Trophoblast cell (in vitro differentiated cells and primary cell): Measurements from ENCODE around the gene DNM3.

ENCODE experiments used
- DNase-seq, 2 donors: peaks; one replicate each; pipeline ENCODE4 v3.0.0-alpha.2; 2016
- H2AFZ ChIP-seq: 2 replicates; pipeline ENCODE4 v1.6.1; 2013; ENCODE audit warnings: low read length, moderate library complexity, mild to moderate bottlenecking; ENCODE audit not compliant: insufficient read depth, poor library complexity
- H2AK5ac ChIP-seq: 2 replicates; pipeline ENCODE4 v1.6.1; 2013; ENCODE audit warnings: mild to moderate bottlenecking, low read length
- H2BK120ac ChIP-seq: 2 replicates; pipeline ENCODE4 v1.6.1; 2013; ENCODE audit warnings: low read length, mild to moderate bottlenecking, moderate library complexity; ENCODE audit not compliant: insufficient read depth, poor library complexity
- H2BK12ac ChIP-seq: 2 replicates; pipeline ENCODE4 v1.6.1; 2013; ENCODE audit warnings: mild to moderate bottlenecking, low read length, moderate library complexity
- H2BK5ac ChIP-seq: 2 replicates; pipeline ENCODE4 v1.6.1; 2013; ENCODE audit warnings: low read length, low read depth, moderate library complexity, mild to moderate bottlenecking; ENCODE audit not compliant: poor library complexity
- H3K14ac ChIP-seq: 2 replicates; pipeline ENCODE4 v1.6.1; 2013; ENCODE audit warnings: mild to moderate bottlenecking, low read length
- H3K18ac ChIP-seq: 2 replicates; pipeline ENCODE4 v1.6.1; 2013; ENCODE audit warnings: mild to moderate bottlenecking, low read length
- H3K23ac ChIP-seq: 2 replicates; pipeline ENCODE4 v1.6.1; 2013; ENCODE audit warnings: low read length
- H3K27ac ChIP-seq: 2 replicates; pipeline ENCODE4 v1.5.1; 2013; ENCODE audit warnings: low read depth, mild to moderate bottlenecking, inconsistent platforms, low read length, moderate library complexity
- H3K27me3 ChIP-seq: 2 replicates; pipeline ENCODE4 v1.6.1; 2013; ENCODE audit warnings: inconsistent platforms, mild to moderate bottlenecking, low read length, moderate library complexity; ENCODE audit not compliant: insufficient read depth
- H3K36me3 ChIP-seq, 2 experiments: 1 replicate in 1 of 2; 2 replicates in 1 of 2; pipeline ENCODE4 v1.6.1; 2013; ENCODE audit warnings: low read length in 2 of 2, mild to moderate bottlenecking in 2 of 2, moderate library complexity in 1 of 2; ENCODE audit not compliant: insufficient read depth in 2 of 2, control insufficient read depth in 1 of 2
- H3K4ac ChIP-seq: 2 replicates; pipeline ENCODE4 v1.6.1; 2013; ENCODE audit warnings: low read depth, mild to moderate bottlenecking, low read length, moderate library complexity
- H3K4me1 ChIP-seq, 2 experiments: 1 replicate in 1 of 2; 2 replicates in 1 of 2; pipeline ENCODE4 v1.6.1; 2013; ENCODE audit warnings: low read length in 2 of 2, mild to moderate bottlenecking in 2 of 2, moderate library complexity in 1 of 2; ENCODE audit not compliant: insufficient read depth in 2 of 2, control insufficient read depth in 1 of 2
- H3K4me2 ChIP-seq: 2 replicates; pipeline ENCODE4 v1.6.1; 2013; ENCODE audit warnings: inconsistent platforms, mild to moderate bottlenecking, low read length, moderate library complexity
- H3K4me3 ChIP-seq: 2 replicates; pipeline ENCODE4 v1.5.1; 2013; ENCODE audit warnings: mild to moderate bottlenecking, low read depth, low read length, inconsistent platforms
- H3K79me1 ChIP-seq: one replicate; pipeline ENCODE4 v1.6.1; 2013; ENCODE audit warnings: low read length
- H3K79me2 ChIP-seq: 2 replicates; pipeline ENCODE4 v1.6.1; 2013; ENCODE audit warnings: low read length, mild to moderate bottlenecking; ENCODE audit not compliant: control insufficient read depth, insufficient read depth, poor library complexity
- H3K9ac ChIP-seq: 2 replicates; pipeline ENCODE4 v1.6.1; 2013; ENCODE audit warnings: mild to moderate bottlenecking, low read length
- H3K9me3 ChIP-seq: 2 replicates; pipeline ENCODE4 v1.6.1; 2013; ENCODE audit warnings: low read depth, mild to moderate bottlenecking, control low read depth, inconsistent platforms, low read length; ENCODE audit not compliant: insufficient read depth
- H4K12ac ChIP-seq: 2 replicates; pipeline ENCODE4 v1.6.1; 2013; ENCODE audit warnings: low read depth, mild to moderate bottlenecking, low read length, moderate library complexity
- H4K8ac ChIP-seq: 2 replicates; pipeline ENCODE4 v1.6.1; 2013; ENCODE audit warnings: low read depth, mild to moderate bottlenecking, low read length, moderate library complexity
- H4K91ac ChIP-seq: one replicate; pipeline ENCODE4 v1.6.1; 2013; ENCODE audit warnings: low read depth, mild to moderate bottlenecking, low read length, moderate library complexity
- WGBS: extraction: QIAGEN DNeasy Blood & Tissue Kit; methylation state at CpG from one replicate; pipeline ENCODE4 v1.1.7; 2013; ENCODE audit warnings: missing lambda C conversion rate; ENCODE audit not compliant: insufficient read length, insufficient coverage; ENCODE audit errors: extremely low coverage; 5-methylcytosine and 5-hydroxymethylcytosine counted together

The DNM3 gene

GRCh38 chr1:172145656-172146055 lies 304.4 kb downstream of the DNM3 start:
- Histone ChIP-seq H3K9ac (no peak overlapping the region), H3K9me3 (no peaks in the 10 kb centered on the region), H2AK5ac (no peak overlapping the region), H3K23ac (no peak overlapping the region), H3K4me1 (peaks cover 6 to 11% of the 10 kb centered on the region in 2 experiments), H2BK12ac (no peak overlapping the region), H4K12ac (no peak overlapping the region), H2AFZ (no peak overlapping the region), H3K36me3 (no peaks in the 10 kb centered on the region), H4K8ac (no peak overlapping the region), H3K27ac (peak overlapping the region; percentile 36), H2BK120ac (peak overlapping the region; percentile 57), H3K4me3 (no peak overlapping the region), H4K91ac (no peak overlapping the region), H3K4ac (no peak overlapping the region), H3K4me2 (no peak overlapping the region), H3K27me3 (no peaks in the 10 kb centered on the region), H3K79me2 (peaks cover 3% of the 10 kb centered on the region), H3K79me1 (peaks cover 6% of the 10 kb centered on the region), H3K18ac (no peak overlapping the region), H3K14ac (no peak overlapping the region), H2BK5ac (no peak overlapping the region)
- WGBS: no CpG with 5 or more reads among the region's 6 CpGs
- DNase-seq: no peak

- H3K4me3 ChIP-seq: no peak overlapping the region
- no peaks in the 10 kb centered on the region for H3K9me3 ChIP-seq
- no peak overlapping the region for H3K23ac ChIP-seq
- no CpG with 5 or more reads among the region's 1 CpG for WGBS
- no peak overlapping the region for H3K14ac ChIP-seq
- H2AFZ ChIP-seq: no peak overlapping the region
- no peak overlapping the region for H2BK5ac ChIP-seq
- DNase-seq: no peak
- H3K18ac ChIP-seq: no peak overlapping the region
- no peak overlapping the region for H3K27ac ChIP-seq
- H3K9ac ChIP-seq: no peak overlapping the region
- H4K91ac ChIP-seq: no peak overlapping the region
- no peaks in the 10 kb centered on the region for H3K36me3 ChIP-seq
- H2AK5ac ChIP-seq: no peak overlapping the region
- H4K12ac ChIP-seq: no peak overlapping the region
- H2BK120ac ChIP-seq: no peak overlapping the region
- H2BK12ac ChIP-seq: no peak overlapping the region
- peaks cover 6% of the 10 kb centered on the region for H3K79me1 ChIP-seq
- no peak overlapping the region for H3K4ac ChIP-seq
- H3K79me2 ChIP-seq: peaks cover 3% of the 10 kb centered on the region
- peaks cover 6 to 11% of the 10 kb centered on the region in 2 experiments for H3K4me1 ChIP-seq
- no peak overlapping the region for H3K4me2 ChIP-seq
- no peak overlapping the region for H4K8ac ChIP-seq
- H3K27me3 ChIP-seq: no peaks in the 10 kb centered on the region
These were observed 305.0 kb downstream of the DNM3 start for GRCh38 chr1:172146141-172146850.

GRCh38 chr1:172147541-172147940 lies 306.2 kb downstream of the DNM3 start:
- Histone ChIP-seq H2AFZ (no peak overlapping the region), H3K36me3 (no peaks in the 10 kb centered on the region), H2BK12ac (no peak overlapping the region), H3K4me3 (no peak overlapping the region), H3K4ac (no peak overlapping the region), H3K4me2 (no peak overlapping the region), H3K23ac (no peak overlapping the region), H3K79me1 (peaks cover 6% of the 10 kb centered on the region), H2BK5ac (no peak overlapping the region), H3K14ac (no peak overlapping the region), H3K4me1 (peaks cover 6 to 11% of the 10 kb centered on the region in 2 experiments), H3K79me2 (peaks cover 3% of the 10 kb centered on the region), H3K9ac (no peak overlapping the region), H4K8ac (no peak overlapping the region), H4K12ac (no peak overlapping the region), H2BK120ac (no peak overlapping the region), H4K91ac (no peak overlapping the region), H3K18ac (no peak overlapping the region), H3K27ac (no peak overlapping the region), H3K27me3 (no peaks in the 10 kb centered on the region), H3K9me3 (no peaks in the 10 kb centered on the region), H2AK5ac (no peak overlapping the region)
- no CpG with 5 or more reads among the region's 1 CpG for WGBS
- no peak for DNase-seq

- no peak overlapping the region for H2BK5ac ChIP-seq
- H4K8ac ChIP-seq: no peak overlapping the region
- H3K9ac ChIP-seq: no peak overlapping the region
- peaks cover 3% of the 10 kb centered on the region for H3K79me2 ChIP-seq
- no peak overlapping the region for H3K4me2 ChIP-seq
- H3K27me3 ChIP-seq: no peaks in the 10 kb centered on the region
- H3K23ac ChIP-seq: no peak overlapping the region
- H2BK120ac ChIP-seq: no peak overlapping the region
- no peaks in the 10 kb centered on the region for H3K36me3 ChIP-seq
- no peak overlapping the region for H4K91ac ChIP-seq
- no peak overlapping the region for H2AK5ac ChIP-seq
- no peak overlapping the region for H2BK12ac ChIP-seq
- no peak overlapping the region for H3K27ac ChIP-seq
- no peak overlapping the region for H3K18ac ChIP-seq
- no peak overlapping the region for H3K14ac ChIP-seq
- H3K4me1 ChIP-seq: peaks cover 6 to 11% of the 10 kb centered on the region in 2 experiments
- no peak overlapping the region for H3K4ac ChIP-seq
- no peaks in the 10 kb centered on the region for H3K9me3 ChIP-seq
- peaks cover 6% of the 10 kb centered on the region for H3K79me1 ChIP-seq
- no peak overlapping the region for H4K12ac ChIP-seq
- no peak overlapping the region for H2AFZ ChIP-seq
- no CpG with 5 or more reads among the region's 2 CpGs for WGBS
- DNase-seq: no peak
- no peak overlapping the region for H3K4me3 ChIP-seq
These were observed 306.9 kb downstream of the DNM3 start for GRCh38 chr1:172148213-172148612.
